ENCODE results near the gene NKD1. TPM values are rescaled to one million over a fixed set of nuclear protein-coding genes. Genes with fewer than 3 reads are reported as not detected.

Gene NKD1
- total RNA-seq, 1 donor from 2014 or later = 54.7 TPM

DNA sequence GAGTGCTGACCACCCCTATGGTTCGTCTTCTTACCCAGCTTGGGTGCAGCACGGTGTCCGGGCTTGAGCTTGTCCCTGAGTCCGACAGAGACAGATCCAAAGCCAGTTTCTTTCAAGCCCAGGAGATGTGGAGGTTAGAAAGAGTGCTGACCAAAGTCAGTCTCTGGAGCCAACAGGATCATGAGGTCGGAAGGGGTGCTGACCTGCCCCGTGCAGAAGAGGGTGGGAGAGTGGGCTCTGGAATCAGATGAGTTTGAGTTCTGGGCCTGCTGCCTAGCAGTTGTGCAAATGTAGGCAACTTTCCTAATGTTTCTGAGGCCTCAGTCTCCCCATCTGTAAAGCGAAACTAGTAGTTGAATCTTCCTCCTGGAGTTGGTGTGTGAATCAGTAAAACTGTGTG, 24.5 kb downstream of the NKD1 start:
- Mint-ChIP-seq H3K27ac (ENCODE audit: unreplicated experiment) (no peak overlapping the region), H3K36me3 (ENCODE audit: low read depth) (peaks cover 6% of the 10 kb centered on the region), H3K4me1 (peaks cover 34% of the 10 kb centered on the region), H3K9me3 (no peaks in the 10 kb centered on the region), H3K4me3 (no peak overlapping the region), H3K27me3 (ENCODE audit: low read depth) (no peaks in the 10 kb centered on the region)
- no peak for DNase-seq (ENCODE audit: low read depth, low spot score)
- TF ChIP-seq, protein P1, sequence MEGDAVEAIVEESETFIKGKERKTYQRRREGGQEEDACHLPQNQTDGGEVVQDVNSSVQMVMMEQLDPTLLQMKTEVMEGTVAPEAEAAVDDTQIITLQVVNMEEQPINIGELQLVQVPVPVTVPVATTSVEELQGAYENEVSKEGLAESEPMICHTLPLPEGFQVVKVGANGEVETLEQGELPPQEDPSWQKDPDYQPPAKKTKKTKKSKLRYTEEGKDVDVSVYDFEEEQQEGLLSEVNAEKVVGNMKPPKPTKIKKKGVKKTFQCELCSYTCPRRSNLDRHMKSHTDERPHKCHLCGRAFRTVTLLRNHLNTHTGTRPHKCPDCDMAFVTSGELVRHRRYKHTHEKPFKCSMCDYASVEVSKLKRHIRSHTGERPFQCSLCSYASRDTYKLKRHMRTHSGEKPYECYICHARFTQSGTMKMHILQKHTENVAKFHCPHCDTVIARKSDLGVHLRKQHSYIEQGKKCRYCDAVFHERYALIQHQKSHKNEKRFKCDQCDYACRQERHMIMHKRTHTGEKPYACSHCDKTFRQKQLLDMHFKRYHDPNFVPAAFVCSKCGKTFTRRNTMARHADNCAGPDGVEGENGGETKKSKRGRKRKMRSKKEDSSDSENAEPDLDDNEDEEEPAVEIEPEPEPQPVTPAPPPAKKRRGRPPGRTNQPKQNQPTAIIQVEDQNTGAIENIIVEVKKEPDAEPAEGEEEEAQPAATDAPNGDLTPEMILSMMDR (conservative IDR thresholded peaks at IDR 0.05) = no peak

DNA sequence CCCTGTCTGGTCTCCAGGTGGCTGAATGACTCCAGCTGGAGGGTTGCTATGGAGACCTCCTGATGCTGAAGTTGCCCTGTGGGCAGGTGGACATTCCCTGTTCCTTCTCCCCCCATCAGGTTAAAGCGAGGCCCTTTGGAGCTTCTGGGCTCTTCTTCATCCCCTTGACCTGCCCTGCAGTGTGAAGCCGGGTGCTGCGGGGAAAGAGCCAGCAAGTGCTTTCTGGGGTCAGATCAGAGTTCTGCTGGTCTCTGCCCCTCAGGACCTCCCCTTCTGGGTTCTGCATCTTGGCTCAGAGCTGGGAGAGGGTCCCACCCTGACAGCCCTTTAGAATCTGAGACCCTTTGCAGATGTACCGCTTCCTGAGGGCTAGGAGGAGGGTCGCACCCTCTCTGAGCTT, 25.1 kb downstream of the NKD1 start:
- Mint-ChIP-seq H3K27ac (ENCODE audit: unreplicated experiment) (no peak overlapping the region), H3K4me1 (peaks cover 28% of the 10 kb centered on the region), H3K4me3 (no peak overlapping the region), H3K9me3 (no peaks in the 10 kb centered on the region), H3K27me3 (ENCODE audit: low read depth) (no peaks in the 10 kb centered on the region), H3K36me3 (ENCODE audit: low read depth) (peaks cover 6% of the 10 kb centered on the region)
- TF ChIP-seq, protein P1 (conservative IDR thresholded peaks at IDR 0.05) = no peak
- no peak for DNase-seq (ENCODE audit: low read depth, low spot score)

DNA sequence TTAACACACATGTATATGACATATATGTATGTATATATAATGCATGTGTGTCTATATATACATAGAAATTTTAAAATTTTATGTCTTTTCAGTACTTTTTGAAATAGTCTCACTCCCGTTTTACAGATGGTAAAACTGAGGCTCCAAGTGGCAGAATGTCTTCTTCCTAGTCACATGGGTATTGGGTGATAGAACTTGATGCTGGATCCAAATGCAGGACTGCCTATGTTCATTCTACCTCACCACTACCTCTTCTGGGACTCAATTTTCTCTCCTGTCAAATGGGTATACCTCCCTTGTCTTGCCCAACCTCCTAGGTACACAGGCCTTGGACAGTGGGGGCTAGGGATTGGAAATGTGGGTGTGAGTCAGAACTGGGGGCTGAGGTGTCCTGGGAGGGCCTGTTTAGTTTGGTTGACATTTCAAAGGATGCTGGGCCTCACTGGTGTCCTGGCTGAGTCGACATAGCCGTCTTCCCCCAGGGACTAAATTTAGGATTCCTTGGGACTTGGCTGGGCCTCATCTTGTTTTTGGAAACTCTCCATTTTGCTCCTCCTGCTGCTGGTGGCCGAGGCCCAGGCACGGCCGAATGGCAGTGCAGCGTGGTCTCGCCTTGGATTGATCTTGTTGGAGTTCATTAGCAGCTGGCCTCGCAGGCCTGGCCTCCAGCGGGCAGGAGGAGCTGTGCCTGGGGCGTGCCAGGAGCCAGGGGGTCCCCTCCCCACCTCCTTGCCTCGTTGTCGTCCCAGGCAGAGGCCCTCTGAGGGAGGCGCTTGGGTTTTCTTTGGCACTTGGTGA, 25.9 kb downstream of the NKD1 start:
- TF ChIP-seq, protein P1 (conservative IDR thresholded peaks at IDR 0.05) = no peak

DNA sequence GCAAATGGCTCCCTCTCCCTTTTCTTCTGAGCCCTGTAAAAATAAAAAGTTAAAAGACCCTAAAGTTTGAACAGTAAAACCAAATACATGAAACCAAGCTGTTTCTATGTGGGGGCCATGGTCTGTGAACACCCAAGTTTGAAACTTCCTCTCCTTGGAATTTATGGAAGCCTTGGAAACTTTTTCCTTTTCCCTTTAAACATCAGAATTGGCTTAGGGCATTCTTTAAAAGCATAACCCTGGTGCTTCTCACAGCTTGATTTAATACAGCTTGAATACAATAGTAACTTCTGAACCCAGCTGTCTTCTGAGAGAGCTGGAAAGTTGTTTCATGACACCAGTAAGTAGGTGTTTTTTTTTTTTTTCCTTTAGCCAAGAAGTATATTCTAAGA, 26.5 kb downstream of the NKD1 start:
- no peaks in the 10 kb centered on the region for H3K9me3 Mint-ChIP-seq
- no peak for DNase-seq (ENCODE audit: low read depth, low spot score)
- H3K27ac Mint-ChIP-seq (ENCODE audit: unreplicated experiment) = peak overlapping the region; percentile 39
- no peaks in the 10 kb centered on the region for H3K27me3 Mint-ChIP-seq (ENCODE audit: low read depth)
- no peak overlapping the region for H3K4me3 Mint-ChIP-seq
- peaks cover 22% of the 10 kb centered on the region for H3K4me1 Mint-ChIP-seq
- TF ChIP-seq, protein P1 (conservative IDR thresholded peaks at IDR 0.05) = no peak
- peaks cover 12% of the 10 kb centered on the region for H3K36me3 Mint-ChIP-seq (ENCODE audit: low read depth)

More for the DNA sequence above, 25.9 kb downstream of the NKD1 start:
- Mint-ChIP-seq H3K27me3 (ENCODE audit: low read depth) (no peaks in the 10 kb centered on the region), H3K27ac (ENCODE audit: unreplicated experiment) (no peak overlapping the region), H3K9me3 (no peaks in the 10 kb centered on the region), H3K4me3 (no peak overlapping the region), H3K36me3 (ENCODE audit: low read depth) (peaks cover 10% of the 10 kb centered on the region), H3K4me1 (peaks cover 22% of the 10 kb centered on the region)
- no peak for DNase-seq (ENCODE audit: low read depth, low spot score)

DNA sequence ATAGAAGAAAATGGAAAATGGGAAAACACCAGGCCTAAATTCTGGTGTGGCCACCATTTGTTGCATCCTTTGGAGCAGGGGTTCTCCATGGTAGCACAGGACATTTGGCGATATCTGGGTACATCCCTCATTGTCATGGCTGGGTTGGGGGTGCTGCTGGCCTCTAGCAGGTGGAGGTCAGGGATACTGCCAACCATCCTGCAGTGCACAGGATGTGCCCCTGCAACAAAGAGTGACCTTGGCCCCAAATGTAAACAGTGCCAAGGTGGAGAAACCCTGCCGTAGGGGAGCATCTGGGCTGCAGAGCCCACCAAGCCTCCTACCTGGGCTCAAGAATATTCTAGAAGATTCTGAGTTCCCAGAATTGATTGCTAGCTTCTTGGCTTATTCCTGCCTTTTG, 27.5 kb downstream of the NKD1 start:
- peaks cover 22% of the 10 kb centered on the region for H3K4me1 Mint-ChIP-seq
- H3K4me3 Mint-ChIP-seq = no peak overlapping the region
- no peaks in the 10 kb centered on the region for H3K9me3 Mint-ChIP-seq
- TF ChIP-seq, protein P1 (conservative IDR thresholded peaks at IDR 0.05) = no peak
- DNase-seq (ENCODE audit: low read depth, low spot score) = no peak
- no peaks in the 10 kb centered on the region for H3K27me3 Mint-ChIP-seq (ENCODE audit: low read depth)
- no peak overlapping the region for H3K27ac Mint-ChIP-seq (ENCODE audit: unreplicated experiment)
- peaks cover 15% of the 10 kb centered on the region for H3K36me3 Mint-ChIP-seq (ENCODE audit: low read depth)
